Nephron progenitor cell (in vitro differentiated cells): ENCODE results near the gene LILRB2.
"Not testable (repeated sequence)": the region's sequence is repeated elsewhere in the genome, so short reads cannot be mapped to it uniquely, and the experiment has no call there.

ENCODE experiments used
- DNase-seq: peaks from one replicate; pipeline ENCODE4 v3.0.0; 2021
- H3K27ac Mint-ChIP-seq: 2 replicates; pipeline ENCODE4 v1.8.0; 2021; ENCODE audit warnings: mild to moderate bottlenecking, moderate library complexity, mixed read lengths
- H3K27me3 Mint-ChIP-seq: 2 replicates; pipeline ENCODE4 v1.8.0; 2021; ENCODE audit warnings: mild to moderate bottlenecking, low read depth, mixed read lengths; ENCODE audit not compliant: poor library complexity
- H3K36me3 Mint-ChIP-seq: 2 replicates; pipeline ENCODE4 v1.8.0; 2021; ENCODE audit warnings: low read depth, mixed read lengths
- H3K4me1 Mint-ChIP-seq: 2 replicates; pipeline ENCODE4 v1.8.0; 2021; ENCODE audit warnings: mixed read lengths
- H3K4me3 Mint-ChIP-seq: 2 replicates; pipeline ENCODE4 v1.8.0; 2021; ENCODE audit warnings: mild to moderate bottlenecking, moderate library complexity, mixed read lengths
- H3K9me3 Mint-ChIP-seq: 2 replicates; pipeline ENCODE4 v1.8.0; 2021; ENCODE audit warnings: mild to moderate bottlenecking, moderate library complexity, mixed read lengths
- TF ChIP-seq, protein P1 (sequence below): fragments of 200-600 bp; sonication (generic); IDR thresholded peaks from 2 replicates; pipeline ENCODE4 v1.5.0; 2021; ENCODE audit warnings: antibody characterized with exemption

LILRB2 gene

DNA sequence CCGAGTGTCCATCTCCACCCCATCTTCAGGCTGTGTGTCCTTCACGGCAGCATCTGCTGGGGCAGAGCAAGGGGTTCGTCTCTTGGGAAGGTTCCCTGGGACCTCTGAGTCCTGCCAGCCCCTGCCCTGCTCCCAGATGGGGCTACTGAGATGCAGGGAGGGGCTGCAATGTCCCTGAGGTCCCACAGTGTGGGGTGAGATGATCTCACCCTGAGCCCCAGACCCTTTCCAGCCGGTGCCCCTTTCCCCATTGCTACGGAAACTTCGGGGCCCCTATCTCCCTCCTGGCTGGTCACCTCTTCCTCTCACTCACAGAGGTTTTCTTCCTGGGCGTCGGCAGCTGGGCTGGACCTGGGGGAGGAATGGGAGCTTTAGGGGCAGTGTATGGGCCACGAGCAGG, 5.0 kb downstream of the LILRB2 start:
- Mint-ChIP-seq H3K27ac (no peak overlapping the region), H3K36me3 (no peaks in the 10 kb centered on the region), H3K4me3 (no peak overlapping the region), H3K27me3 (peaks cover 36% of the 10 kb centered on the region), H3K4me1 (no peaks in the 10 kb centered on the region), H3K9me3 (peaks cover 4% of the 10 kb centered on the region)
- no peak for DNase-seq
- TF ChIP-seq, protein P1, sequence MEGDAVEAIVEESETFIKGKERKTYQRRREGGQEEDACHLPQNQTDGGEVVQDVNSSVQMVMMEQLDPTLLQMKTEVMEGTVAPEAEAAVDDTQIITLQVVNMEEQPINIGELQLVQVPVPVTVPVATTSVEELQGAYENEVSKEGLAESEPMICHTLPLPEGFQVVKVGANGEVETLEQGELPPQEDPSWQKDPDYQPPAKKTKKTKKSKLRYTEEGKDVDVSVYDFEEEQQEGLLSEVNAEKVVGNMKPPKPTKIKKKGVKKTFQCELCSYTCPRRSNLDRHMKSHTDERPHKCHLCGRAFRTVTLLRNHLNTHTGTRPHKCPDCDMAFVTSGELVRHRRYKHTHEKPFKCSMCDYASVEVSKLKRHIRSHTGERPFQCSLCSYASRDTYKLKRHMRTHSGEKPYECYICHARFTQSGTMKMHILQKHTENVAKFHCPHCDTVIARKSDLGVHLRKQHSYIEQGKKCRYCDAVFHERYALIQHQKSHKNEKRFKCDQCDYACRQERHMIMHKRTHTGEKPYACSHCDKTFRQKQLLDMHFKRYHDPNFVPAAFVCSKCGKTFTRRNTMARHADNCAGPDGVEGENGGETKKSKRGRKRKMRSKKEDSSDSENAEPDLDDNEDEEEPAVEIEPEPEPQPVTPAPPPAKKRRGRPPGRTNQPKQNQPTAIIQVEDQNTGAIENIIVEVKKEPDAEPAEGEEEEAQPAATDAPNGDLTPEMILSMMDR, result no peak

DNA sequence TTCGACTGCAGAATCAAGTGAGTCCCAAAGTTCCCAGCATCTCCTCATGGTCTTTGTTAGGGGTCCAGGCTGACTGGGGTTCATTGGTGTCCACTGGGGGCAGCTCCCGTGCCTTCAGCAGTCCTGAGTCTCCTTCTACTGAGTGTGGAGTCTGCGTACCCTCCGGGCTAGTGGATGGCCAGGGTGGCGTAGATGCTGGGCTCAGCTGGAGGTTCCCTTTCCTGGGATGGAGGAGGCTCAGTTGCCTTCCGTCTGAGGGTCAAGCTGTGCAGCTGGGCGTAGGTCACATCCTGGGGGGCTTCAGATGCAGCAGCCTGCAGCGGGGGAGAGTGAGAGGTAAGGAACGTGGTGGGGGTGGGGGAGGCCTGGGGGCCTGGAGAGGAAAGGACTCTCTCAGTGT, 6.4 kb downstream of the LILRB2 start:
- not testable (repeated sequence) for H3K36me3 Mint-ChIP-seq, DNase-seq, H3K4me1 Mint-ChIP-seq, H3K27ac Mint-ChIP-seq, H3K4me3 Mint-ChIP-seq, H3K9me3 Mint-ChIP-seq
- H3K27me3 Mint-ChIP-seq, result peaks cover 23% of the 10 kb centered on the region

DNA sequence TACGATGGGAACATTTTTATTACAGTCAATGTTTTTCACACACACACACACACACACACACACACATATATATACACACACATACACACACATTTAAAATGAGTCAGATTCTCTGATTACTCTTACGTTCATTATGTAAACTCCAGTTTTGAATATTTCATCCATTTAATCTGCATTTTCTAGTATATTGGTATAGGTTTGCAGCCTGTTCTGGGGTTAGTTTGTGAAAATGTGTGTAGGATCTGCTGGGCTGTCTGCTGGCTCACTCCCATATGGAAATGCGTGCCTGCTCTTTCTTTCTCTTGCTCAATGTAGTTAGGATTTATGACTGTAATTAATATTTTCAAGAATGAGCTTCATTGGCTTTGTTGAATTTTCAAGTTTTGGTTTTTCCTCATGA, 7.1 kb downstream of the LILRB2 start:
- no peaks in the 10 kb centered on the region for H3K36me3 Mint-ChIP-seq
- no peaks in the 10 kb centered on the region for H3K4me1 Mint-ChIP-seq
- no peak overlapping the region for H3K4me3 Mint-ChIP-seq
- DNase-seq, result no peak
- H3K27me3 Mint-ChIP-seq, result peaks cover 23% of the 10 kb centered on the region
- TF ChIP-seq, protein P1, result no peak
- H3K27ac Mint-ChIP-seq, result no peak overlapping the region
- peaks cover 4% of the 10 kb centered on the region for H3K9me3 Mint-ChIP-seq

DNA sequence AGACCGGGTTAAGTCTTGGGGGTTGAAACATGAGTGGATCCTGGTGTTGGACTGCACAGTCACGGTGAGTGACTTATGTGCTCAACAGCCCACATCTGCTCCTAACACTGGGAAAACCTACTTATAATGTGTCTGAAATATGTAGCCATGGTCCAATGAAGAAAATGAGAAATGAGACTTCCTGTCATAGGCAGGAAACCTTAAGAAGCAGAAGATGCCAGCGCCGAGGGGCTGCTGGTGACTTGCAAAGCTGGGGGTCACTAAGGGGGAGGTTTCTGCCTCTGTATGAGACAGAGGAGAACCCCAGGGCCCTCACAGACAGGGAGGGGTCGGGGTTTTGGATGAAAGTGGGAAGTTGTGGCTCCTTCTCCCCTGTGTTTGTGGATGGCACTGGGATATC, 8.7 kb downstream of the LILRB2 start:
- peaks cover 38% of the 10 kb centered on the region for H3K27me3 Mint-ChIP-seq
- H3K27ac Mint-ChIP-seq, H3K4me1 Mint-ChIP-seq, H3K9me3 Mint-ChIP-seq, DNase-seq, H3K4me3 Mint-ChIP-seq, H3K36me3 Mint-ChIP-seq: not testable (repeated sequence)

DNA sequence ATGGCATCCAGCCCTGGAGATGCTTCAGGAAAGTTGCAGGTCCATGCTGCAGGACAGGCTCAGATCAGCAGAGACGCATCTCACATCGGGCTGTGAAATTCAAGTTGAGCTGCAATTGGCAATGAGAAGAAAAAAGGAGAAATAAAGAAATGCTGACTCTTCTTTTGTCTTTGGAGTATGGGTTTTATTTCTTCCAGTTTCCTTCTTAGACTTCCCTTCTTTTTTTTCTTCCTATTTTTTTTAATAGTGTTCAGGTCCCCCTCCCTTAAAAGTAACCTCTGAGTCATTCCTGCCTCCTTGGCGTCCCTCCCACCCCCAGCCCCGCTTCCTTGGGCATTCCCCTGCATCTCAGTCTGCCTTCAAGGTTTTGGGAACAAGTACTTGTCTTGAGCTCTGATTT, 9.3 kb downstream of the LILRB2 start:
- H3K4me3 Mint-ChIP-seq, H3K9me3 Mint-ChIP-seq, H3K36me3 Mint-ChIP-seq, DNase-seq, H3K27ac Mint-ChIP-seq, H3K4me1 Mint-ChIP-seq: not testable (repeated sequence)
- peaks cover 38% of the 10 kb centered on the region for H3K27me3 Mint-ChIP-seq

DNA sequence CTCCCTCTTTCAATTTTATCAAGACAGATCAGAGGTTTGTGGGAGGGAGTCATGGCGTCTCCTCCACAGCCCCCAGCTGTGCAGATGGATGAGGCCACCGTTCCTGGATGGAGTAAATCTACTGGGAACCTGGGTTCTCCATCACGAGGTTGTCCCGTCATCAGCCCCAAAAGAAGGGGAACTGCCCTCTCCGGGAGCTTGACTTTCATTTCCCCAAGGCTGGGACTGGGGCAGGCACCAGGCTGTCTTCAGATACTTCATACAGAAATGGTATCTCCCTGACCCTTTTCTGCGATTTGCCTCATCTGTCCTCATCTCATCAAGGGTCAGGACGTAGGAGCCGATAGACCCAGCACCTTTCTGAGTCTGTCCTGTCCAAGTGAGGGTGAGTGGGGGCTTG, 9.8 kb downstream of the LILRB2 start:
- TF ChIP-seq, protein P1, result no peak
- Mint-ChIP-seq H3K4me3 (no peak overlapping the region), H3K27ac (no peak overlapping the region), H3K36me3 (no peaks in the 10 kb centered on the region), H3K4me1 (no peaks in the 10 kb centered on the region), H3K27me3 (peaks cover 35% of the 10 kb centered on the region), H3K9me3 (no peaks in the 10 kb centered on the region)
- no peak for DNase-seq

DNA sequence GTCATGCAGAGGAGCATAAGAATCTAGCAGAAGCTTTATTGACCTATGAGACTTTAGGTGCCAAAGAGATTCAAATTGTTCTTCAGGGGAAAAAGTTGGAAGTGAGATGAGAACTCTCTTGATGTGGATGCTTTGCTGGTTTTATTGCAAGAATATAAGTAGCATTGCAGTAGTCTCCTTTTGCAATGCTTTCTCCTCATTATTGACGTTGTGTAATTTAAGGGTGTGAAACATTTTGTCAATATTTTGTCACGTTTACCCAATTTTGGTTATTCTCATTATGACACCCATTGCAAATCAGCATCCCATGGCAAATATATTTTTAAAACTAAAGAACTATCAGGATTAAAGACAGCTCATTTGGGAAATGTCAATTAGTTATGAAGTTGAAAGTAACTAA, 12.0 kb downstream of the LILRB2 start:
- Mint-ChIP-seq H3K4me1 (no peaks in the 10 kb centered on the region), H3K4me3 (no peak overlapping the region), H3K27me3 (peaks cover 37% of the 10 kb centered on the region), H3K9me3 (no peaks in the 10 kb centered on the region), H3K36me3 (no peaks in the 10 kb centered on the region), H3K27ac (no peak overlapping the region)
- DNase-seq, result no peak
- TF ChIP-seq, protein P1, result no peak

DNA sequence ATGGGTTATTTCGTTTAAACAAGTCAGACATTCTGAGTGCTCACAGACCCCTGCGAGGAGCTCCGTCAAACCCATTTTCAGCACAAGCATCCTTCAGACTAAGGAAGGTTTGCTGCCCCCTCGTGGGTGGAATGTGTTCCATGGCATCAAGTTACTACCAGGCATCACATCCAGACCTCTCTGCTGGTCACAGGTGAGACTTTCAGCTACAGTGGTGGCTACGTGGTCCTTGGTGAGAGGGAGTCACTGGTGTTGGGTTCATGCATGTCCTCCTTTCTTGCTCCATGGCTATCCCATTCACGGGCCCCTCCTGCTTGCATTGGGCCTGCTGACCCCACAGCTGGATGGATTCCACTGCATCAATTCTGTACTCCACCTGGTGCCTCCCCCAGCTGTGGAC, 14.8 kb downstream of the LILRB2 start:
- no peaks in the 10 kb centered on the region for H3K9me3 Mint-ChIP-seq
- DNase-seq, result peak; percentile 94
- H3K4me1 Mint-ChIP-seq, result no peaks in the 10 kb centered on the region
- no peaks in the 10 kb centered on the region for H3K36me3 Mint-ChIP-seq
- peaks cover 24% of the 10 kb centered on the region for H3K27me3 Mint-ChIP-seq
- no peak overlapping the region for H3K4me3 Mint-ChIP-seq
- TF ChIP-seq, protein P1, result peak; percentile 64
- no peak overlapping the region for H3K27ac Mint-ChIP-seq
